ENCODE measurements around the gene THRA. TPM values are rescaled to one million over a fixed set of nuclear protein-coding genes. Genes with fewer than 3 reads are reported as not detected.

The THRA gene
- 18.3 and 37.0 TPM in 2 replicates for total RNA-seq (ENCODE audit: low replicate concordance)
- long read RNA-seq, partial matches to known transcripts, result 0 of 1 reads
- long read RNA-seq, other reads (novel, unspliced or antisense), result 1 of 1 reads

GRCh38 chr17:40062329-40063186 is at the start of gene THRA:
THRA (plus strand) TSS chr17:40062965; CDS start chr17:40074489, 11,524 bp downstream.
- peak within 1 kb of the TSS; percentile 87 for H3K4me3 Mint-ChIP-seq
- peaks cover 12% of the 10 kb centered on the region for H3K27me3 Mint-ChIP-seq
- TF ChIP-seq CTCF (conservative IDR thresholded peaks at IDR 0.05), result peak; percentile 12
- no peak for DNase-seq (ENCODE audit: extremely low spot score, unreplicated experiment)
- peaks cover 38% of the 10 kb centered on the region for H3K4me1 Mint-ChIP-seq (ENCODE audit: unreplicated experiment)
- H3K27ac Mint-ChIP-seq, result peak within 1 kb of the TSS; percentile 85
- H3K36me3 Mint-ChIP-seq, result no peaks in the 10 kb centered on the region
- no peaks in the 10 kb centered on the region for H3K9me3 Mint-ChIP-seq

GRCh38 chr17:40014375-40014980 is 48.3 kb upstream of the THRA start:
- H3K27ac Mint-ChIP-seq, result no peak overlapping the region
- no peak for TF ChIP-seq CTCF (conservative IDR thresholded peaks at IDR 0.05)
- no peaks in the 10 kb centered on the region for H3K36me3 Mint-ChIP-seq
- peaks cover 16% of the 10 kb centered on the region for H3K4me1 Mint-ChIP-seq (ENCODE audit: unreplicated experiment)
- no peak overlapping the region for H3K4me3 Mint-ChIP-seq
- peaks cover 4% of the 10 kb centered on the region for H3K27me3 Mint-ChIP-seq
- DNase-seq (ENCODE audit: extremely low spot score, unreplicated experiment), result no peak
- no peaks in the 10 kb centered on the region for H3K9me3 Mint-ChIP-seq

- no peak for TF ChIP-seq CTCF (conservative IDR thresholded peaks at IDR 0.05)
- H3K4me1 Mint-ChIP-seq (ENCODE audit: unreplicated experiment), result peaks cover 16% of the 10 kb centered on the region
- peaks cover 4% of the 10 kb centered on the region for H3K27me3 Mint-ChIP-seq
- no peak for DNase-seq (ENCODE audit: extremely low spot score, unreplicated experiment)
- H3K36me3 Mint-ChIP-seq, result no peaks in the 10 kb centered on the region
- no peaks in the 10 kb centered on the region for H3K9me3 Mint-ChIP-seq
- no peak within 1 kb of the TSS for H3K27ac Mint-ChIP-seq
- no peak within 1 kb of the TSS for H3K4me3 Mint-ChIP-seq
Measured at GRCh38 chr17:40015005-40015997, 47.5 kb upstream of the THRA start, which contains the start of gene CSF3. CSF3 (plus strand) TSS chr17:40015440; CDS start chr17:40015475, 35 bp downstream.

- H3K27ac Mint-ChIP-seq, result no peak overlapping the region
- no peak for TF ChIP-seq CTCF (conservative IDR thresholded peaks at IDR 0.05)
- no peaks in the 10 kb centered on the region for H3K9me3 Mint-ChIP-seq
- H3K36me3 Mint-ChIP-seq, result peaks cover 2% of the 10 kb centered on the region
- H3K27me3 Mint-ChIP-seq, result peaks cover 4% of the 10 kb centered on the region
- no peak for DNase-seq (ENCODE audit: extremely low spot score, unreplicated experiment)
- no peak overlapping the region for H3K4me3 Mint-ChIP-seq
- H3K4me1 Mint-ChIP-seq (ENCODE audit: unreplicated experiment), result peaks cover 16% of the 10 kb centered on the region
Measured at GRCh38 chr17:40015998-40016985, 46.5 kb upstream of the THRA start.
